GM18909 (cell line): ENCODE data around the gene EHBP1.

ENCODE experiments used
- ATAC-seq: cut with Tn5 transposase; IDR thresholded peaks from one replicate; pipeline ENCODE4 v1.9.1; 2021; ENCODE audit warnings: mild to moderate bottlenecking; ENCODE audit not compliant: unreplicated experiment, poor library complexity

Gene EHBP1

DNA sequence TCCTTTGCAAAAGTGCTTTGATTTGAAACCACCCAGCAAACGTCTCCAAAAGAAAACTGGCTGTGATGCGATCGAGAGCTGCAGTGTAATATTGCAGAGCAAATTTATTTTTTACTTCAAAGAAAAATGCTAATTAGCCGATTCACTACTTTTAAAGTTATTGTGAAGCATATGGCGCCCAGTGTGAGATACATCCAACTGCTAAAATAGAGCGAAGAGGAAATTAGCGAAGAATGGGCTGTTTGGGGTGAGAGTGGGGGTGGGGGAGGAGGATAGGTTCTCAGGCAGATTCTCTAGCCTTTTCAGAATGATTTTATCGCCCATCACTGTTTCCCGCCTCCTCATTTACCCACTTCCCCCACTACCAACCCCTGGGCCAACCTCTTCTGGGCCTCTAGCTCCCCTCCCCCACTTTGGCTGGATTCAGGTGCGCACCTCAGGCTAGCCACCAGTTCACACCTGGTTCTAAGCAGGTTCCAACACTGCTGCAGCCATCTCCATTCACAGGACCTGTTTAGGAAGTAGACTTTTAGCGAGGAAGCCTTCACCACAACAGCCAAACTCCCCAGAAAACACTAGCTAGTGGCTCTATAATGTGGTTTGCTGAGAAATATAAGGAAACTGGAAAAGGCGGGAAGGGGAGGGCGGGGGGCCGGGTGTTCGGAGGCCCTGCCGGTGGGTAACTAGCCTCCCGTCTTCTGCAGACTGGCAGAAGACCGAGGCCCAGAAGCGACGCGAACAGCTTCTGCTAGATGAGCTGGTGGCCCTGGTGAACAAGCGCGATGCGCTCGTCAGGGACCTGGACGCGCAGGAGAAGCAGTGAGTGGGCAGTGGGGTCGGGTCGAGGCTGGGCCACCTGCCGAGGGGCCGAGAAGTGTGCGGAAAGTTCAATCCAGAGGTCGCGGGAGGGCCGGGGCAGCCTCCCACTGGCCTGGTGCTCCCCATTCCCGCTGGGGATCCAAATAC is 339.1 kb downstream of the EHBP1 start:
- ATAC-seq, result no peak

DNA sequence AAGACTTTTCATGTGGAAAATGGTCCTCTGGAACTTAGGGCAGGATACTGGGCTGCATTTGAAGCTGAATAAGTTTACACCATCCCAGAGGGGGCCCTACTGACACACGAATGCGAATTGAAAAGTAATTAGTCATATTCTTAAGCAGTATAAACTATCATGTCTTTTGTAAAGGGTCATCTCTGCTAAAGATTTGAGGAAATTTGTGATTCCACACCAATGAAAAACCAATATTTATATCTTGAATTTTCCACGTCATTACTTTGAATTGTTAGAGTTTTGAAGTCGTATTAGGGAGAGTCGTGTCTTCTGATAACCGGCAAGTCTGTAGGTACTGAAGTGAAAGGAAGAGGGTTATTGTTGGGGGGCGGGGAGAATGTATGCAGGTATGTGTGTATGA is 341.0 kb downstream of the EHBP1 start:
- ATAC-seq, result no peak

DNA sequence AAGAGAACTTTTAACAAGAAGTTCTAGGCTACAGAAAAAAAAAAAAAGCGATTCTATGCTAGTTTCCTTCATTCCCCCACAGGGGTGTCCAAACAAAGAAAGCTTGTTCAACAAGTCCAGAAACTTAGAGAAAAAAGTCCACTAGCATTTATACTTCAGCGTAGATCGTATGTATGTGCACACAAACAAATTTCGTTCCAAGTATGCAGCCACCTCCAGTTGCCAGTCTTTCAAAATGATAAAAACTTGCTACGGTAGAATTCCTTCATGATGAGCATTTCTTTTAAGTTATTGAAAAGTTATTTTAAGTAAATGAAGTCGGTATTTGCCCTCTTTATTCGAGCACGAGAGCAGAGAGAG is 341.4 kb downstream of the EHBP1 start:
- no peak for ATAC-seq

DNA sequence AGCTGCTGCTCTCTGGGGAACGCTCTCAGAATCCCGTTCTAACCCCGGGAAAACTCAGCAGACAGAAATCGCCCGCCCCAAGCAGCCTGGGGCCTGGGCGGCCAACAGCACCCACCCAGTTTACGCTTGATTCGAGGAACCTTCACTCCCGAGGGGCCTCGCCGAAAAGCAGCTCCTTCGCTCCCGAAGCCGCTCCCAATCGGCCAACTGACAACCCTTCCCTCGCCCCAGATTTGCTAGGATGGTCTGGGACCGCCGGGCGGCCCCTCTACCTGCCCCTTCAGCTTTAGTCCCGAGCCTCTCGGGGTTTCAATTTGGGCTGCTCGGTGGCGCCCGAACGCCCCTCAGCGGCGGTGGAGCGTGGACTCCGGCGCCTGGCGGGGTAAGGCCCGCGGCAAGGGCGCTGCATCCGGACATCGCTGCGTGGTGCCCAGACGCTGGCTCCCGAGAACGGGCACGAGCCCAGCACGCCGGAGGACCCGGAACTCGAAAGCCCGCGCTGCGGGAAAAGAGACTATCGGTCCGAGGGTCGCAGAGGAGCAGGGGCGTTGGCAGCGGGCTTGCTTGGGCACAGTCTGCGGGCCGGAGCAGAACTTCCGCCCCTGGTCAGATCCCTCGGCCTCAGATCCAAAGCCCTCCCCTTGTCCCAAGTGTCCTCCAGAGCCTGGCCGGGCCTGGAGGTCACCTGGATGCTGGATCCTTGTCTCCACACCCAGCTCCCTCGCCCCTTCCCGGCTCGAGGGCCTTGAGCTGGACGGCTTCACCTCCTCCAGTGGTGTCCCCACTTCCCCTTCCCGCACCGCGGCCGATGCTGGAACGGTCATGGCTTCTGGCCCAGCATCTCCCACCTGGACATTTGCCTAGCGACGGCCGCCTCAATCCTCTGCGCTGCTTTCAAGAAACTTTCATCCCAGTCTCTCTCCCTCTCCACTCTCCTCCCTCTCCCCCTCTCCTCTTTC is 342.1 kb downstream of the EHBP1 start:
- no peak for ATAC-seq

DNA sequence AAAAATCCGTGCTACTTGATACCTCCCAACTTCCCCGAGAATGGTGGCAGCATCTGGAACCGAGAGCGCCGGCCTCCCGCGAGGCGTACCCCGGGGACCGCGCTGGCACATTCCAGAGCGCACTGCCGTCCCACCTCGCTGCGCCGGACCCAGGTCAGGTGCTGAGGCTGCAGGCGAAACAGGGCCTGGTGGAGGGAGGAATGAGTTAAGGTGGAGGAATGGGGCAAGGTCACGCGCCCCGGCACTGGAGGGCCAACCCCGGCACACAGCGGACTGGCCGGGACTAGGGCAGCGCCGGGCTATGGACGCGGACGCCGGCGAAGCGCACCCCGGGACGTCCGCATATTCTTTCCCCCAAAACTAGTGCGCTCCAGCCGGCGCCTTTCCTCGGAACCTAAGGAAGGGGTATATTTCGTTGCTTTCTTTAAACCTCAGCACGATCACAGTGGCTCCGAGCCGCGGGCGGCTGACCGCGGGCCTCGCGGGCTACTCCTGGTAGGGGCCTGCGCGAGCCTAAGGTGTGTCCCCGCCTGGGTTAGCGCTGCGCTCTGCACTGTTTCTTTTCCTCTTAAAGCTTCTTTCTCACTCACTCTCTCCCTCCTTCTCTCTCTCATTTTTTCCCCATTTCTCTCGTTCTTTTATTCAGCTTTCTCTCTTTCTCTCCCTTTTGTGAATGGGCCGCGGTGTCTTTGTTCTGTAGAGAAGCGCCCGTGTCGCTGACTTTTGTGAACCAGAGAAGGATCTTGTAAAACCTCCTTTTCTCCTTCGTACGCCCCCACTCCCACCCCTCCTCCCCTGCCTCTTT is 343.1 kb downstream of the EHBP1 start:
- ATAC-seq, result no peak

DNA sequence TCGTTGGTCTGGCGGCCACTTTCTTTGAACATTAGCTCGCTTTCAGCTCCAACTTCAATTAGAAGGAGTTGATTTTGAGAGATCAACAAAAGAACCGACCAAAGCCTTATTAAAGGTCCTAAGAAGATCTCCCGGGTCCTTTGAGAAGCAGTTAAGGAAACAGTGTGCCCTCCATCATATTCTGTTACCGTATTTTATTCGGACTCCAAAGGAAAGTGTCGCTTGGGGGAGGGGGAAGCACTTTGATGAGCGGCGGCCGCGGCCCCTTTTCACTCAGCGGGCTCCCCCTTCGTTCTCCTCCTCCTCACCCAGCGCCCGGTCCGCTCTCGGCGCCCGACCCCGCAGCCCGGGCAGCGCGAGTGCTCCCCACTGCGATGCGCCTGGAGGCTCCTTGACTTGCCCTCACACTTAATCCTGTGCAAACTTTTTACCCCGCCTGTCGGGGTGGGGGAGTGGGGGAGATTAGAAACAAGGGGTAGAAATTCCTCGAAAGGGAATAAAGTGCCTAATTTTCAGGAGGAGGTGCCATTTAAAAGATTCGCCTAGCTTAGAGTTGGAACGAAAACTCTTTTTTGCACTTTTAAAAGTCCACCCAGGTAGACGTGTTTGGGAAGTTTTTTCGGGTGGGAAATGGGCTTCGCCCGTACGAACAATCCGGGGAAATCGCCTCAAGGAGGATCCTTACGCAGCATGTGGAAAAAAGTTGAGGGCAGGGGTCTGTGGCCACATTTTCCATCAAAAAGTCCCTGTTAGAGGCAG is 343.9 kb downstream of the EHBP1 start:
- ATAC-seq, result no peak

DNA sequence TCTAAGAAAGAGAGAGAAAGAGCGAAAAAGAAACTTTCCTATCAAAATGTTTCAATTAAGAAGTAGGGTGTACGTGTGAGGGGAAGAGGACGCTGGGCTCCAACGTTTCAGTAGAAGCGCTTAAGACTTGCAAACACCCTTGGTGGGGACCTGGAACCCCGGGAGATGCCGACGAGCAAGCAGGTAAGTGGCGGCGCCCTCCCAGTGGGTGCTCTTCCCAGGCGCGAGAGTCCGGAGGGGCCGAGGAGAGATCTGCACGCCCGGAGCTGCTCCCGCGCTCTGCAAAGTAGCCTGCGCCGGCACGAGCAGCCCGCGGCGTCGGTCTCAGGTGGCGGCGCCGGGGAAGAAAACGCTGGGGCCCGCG is 344.4 kb downstream of the EHBP1 start:
- ATAC-seq, result peak; percentile 28

DNA sequence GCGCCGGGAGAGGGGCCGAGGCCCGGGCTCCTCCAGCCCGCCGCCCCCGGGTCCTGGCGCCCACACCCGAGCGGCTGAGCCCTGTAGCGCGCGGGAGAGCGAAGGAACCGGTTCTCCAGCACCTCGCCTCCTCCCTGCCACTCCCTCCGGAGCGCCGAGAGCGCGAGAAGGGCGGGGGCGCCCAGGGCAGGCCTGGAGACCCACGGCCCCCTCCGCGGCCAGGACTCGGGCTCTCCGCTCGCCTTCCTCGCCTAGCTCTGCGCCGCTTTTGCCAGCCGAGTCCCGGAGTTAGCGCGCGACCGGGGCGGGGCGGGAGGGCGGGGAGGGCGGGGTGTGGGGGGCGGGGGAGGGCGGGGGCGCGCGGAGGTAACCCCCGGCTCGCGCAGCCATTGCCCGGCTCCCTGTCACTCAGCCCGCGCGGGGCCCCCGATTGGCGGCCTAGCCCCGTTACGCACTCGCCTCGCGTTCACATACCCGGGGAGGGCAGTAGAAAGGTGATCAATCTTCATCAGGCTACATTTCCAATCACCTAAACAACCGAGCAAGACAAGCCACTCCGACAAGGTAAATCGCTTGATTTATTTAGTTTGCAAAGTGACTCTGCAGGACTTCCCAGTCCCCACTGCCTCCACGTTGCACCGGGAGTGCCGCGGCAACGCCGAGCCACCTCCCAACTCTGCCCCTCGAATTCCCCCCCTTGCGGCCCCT is 345.0 kb downstream of the EHBP1 start, which contains the start of gene OTX1:
Gene OTX1 (plus strand): TSS at position 497 of the 708 bp plus-strand sequence. CDS start 2,161 bp downstream, outside the sequence.
- ATAC-seq, result peak; percentile 81

DNA sequence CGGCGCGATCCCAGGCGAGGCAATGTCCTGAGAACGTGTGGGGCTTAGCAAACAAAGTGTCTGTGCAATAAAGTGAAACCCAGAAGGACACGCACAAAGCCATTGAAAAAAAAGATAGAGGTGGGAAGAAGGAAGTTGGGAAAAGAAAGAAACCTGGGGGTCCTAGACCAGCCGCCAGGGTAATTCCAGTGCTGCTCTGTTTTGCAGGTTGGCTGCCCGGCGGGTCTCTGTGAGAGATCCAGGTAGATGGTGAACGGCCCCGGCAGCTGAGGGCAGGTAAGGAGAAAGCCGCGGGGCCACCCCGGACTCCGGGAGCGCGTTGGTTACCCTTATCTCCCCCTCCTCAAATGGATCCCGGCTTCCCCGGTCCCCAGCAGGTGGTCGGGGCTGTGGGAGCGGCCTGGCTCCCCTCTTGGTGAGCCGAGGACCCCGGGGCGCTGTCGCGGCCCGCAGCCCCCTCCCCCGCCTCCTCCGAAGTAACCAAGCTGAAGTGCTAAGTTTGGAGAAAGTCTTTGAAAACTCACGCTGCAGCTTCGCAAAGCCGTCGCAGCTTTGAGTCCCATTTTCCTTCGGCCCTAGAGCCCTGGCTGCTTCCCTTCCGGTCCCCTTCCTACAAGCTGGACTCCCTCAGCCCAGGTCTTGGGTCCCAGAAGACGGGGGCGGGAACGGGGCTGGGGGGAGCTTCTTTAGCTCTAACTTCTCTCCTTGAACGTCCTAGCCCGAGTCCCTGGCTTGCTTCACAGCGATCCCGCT is 345.7 kb downstream of the EHBP1 start:
- no peak for ATAC-seq

DNA sequence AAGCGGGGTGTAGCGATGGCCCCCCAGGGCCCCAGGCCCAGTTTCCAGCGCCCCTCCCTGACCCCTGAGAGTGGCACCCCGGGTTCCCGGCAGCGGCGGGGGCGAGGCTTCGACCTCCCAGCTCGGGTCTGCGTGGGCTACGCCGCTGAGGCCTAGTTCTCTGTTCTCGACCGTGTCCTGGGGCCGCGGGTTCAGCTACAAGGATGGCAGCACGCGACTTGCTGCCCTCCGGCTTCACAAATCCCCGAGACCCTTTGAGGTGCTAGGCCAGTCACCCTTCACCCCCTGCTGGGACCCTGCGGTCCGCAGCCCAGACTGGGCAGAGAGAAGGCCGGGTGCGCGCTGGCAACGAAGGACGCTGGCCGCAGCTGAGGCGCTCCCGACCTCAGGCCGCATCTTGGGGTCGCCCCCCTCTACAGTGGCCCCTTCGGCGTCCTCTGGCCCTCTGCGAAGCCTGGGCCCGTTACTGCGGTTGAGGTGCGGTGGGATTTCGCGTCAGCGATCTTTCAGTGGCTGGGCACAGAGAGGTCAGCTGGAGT is 346.4 kb downstream of the EHBP1 start:
- ATAC-seq, result no peak

DNA sequence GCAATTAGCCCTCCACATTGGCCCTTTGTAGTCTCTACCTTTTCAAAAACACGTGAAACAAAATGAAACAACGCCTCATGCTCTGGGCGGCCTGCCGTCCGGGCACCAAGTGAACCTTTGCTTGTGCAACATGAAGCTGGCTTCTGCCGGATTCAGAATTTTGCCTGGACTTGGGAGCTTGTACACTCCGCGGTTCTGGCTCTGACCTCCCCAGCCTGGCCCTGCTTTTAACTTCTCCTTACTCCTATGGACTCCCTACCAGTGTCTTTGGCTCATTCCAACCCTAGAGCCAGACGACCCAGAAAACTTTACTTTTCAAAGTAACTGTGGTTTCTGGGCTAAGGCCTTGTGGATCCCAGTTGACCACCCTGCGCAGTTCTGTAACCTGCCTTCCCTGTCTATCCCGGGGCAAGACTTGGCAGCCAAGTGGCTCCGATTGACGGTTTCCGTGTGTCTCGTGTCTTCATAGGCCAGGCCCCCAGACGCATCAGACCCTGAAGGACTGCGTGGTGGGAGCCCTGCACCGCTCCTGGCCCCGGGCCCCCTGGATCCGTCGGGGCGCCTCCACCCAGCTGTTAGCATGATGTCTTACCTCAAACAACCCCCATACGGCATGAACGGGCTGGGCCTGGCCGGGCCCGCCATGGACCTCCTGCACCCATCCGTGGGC is 347.0 kb downstream of the EHBP1 start:
- ATAC-seq, result no peak

DNA sequence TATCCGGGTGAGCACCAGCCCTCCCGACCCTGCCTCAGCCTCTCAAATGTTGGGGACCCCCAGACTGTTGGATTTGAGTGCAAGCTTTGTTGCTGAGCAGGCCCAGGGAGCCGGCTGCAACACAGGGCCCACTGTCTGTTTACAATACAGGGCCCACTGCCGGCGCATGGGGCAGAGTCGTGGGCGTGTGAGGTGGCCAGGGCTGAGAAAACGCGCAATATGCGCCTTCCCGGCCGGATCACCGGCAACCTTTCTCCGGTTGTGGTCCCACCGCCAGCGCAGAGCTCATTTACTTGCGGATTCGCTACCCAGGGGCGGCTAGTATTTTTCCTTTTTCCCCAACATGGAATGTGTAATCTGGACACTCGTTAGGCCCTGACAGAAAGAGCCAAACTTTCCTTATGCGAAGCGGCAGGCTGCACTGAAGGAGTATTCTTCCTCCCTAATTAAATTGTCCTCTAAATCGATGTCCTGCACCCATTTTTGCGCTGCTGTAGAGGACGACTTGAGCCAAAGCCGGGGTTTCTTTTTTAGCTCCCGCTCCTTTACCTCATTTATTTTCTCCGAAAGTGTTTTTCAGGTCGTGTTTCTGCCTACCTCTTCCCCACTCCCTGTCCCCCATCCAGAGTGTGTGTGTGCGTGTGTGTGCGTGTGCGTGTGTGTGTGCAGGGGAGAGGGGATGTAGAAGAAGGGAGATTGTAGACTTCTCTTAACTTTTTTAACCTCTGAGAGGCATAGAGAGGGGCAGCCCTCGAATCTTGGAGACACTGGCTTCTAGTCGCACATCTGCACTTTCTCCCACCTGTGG is 347.8 kb downstream of the EHBP1 start:
- no peak for ATAC-seq

DNA sequence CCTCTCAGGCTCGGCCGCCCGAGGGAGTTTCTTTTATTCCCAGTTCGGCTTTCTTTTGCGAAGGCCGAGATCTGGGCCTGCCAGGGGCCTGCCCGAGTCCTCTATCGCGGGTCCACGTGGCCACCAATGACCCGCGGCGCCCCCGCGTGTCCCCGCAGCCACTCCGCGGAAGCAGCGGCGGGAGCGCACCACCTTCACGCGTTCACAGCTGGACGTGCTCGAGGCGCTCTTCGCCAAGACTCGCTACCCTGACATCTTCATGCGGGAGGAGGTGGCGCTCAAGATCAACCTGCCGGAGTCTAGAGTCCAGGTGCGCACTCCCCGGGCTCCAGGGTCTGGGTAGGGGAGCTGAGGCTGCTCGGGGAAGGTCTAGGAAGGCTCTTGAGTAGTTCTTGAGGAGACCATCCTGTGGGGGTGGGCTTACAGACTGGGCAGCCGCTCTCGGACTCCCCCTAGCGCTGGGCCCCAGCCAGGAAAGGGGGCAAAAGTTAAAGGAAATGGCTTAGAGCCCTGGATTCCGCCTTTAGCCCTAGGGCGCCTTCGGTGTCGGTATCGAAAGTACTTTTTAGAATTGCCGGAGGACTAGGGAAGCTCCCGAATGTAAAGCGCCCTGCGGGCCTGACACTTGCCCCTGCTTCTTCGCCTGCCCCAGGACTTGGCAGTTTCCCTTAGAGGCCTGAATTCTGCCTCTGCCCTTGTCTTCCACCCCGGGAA is 348.5 kb downstream of the EHBP1 start:
- no peak for ATAC-seq

DNA sequence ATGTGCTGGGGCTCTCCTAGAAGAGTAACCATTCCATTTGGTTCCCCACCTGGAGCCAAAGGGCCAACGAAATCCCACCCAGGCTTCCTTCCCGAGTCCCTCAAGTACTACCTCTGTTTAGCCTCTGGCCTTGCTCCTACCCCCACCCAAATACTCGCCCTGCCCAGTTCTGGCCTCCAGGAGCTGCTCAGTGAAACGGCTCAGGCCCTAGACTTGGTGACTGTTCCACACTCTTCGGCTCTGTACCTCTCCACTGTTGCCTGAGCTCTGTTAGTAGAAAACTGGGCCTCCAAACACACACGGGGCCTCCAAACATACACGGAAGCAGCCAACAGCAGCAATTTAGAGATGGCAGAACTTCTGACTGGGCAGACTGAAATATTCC is 349.3 kb downstream of the EHBP1 start:
- no peak for ATAC-seq

DNA sequence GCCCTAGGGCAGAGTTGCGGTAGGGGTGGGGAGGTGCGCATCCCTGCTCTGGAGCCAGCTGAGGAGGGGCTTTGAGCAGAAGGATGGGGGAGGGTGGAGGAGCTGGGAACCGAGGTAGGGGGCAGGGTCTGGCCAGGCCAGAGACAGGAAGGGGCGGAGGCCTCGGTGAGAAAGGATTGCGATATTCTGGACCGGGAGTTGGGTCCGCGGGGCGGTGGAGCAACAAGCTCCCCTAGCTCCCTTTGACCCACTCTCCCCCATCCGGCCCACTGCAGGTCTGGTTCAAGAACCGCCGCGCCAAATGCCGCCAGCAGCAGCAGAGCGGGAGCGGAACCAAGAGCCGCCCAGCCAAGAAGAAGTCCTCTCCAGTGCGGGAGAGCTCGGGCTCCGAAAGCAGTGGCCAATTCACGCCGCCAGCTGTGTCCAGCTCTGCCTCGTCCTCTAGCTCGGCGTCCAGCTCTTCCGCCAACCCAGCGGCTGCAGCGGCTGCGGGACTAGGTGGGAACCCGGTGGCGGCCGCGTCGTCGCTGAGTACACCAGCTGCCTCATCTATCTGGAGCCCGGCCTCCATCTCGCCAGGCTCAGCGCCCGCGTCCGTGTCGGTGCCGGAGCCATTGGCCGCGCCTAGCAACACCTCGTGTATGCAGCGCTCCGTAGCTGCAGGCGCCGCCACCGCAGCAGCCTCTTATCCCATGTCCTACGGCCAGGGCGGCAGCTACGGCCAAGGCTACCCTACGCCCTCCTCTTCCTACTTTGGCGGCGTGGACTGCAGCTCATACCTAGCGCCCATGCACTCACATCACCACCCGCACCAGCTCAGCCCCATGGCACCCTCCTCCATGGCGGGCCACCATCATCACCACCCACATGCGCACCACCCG is 350.0 kb downstream of the EHBP1 start:
- no peak for ATAC-seq
